Adrenal gland (tissue), 12 donors: ENCODE measurements around the gene C13orf46. TPM values are rescaled to one million over a fixed set of nuclear protein-coding genes. Genes with fewer than 3 reads are reported as not detected.
A peak's percentile ranks its signal among the peaks of the same experiment; 100 is the strongest.

ENCODE experiments used
- DNase-seq, 7 donors: peaks; one replicate each; pipeline ENCODE4 v3.0.0-alpha.2; 2019 to 2020
- H3K27ac ChIP-seq, 5 donors: fragments of 200-600 bp; sonication (generic) in 4 of 5; 1 replicate in 3 of 5; 2 replicates in 2 of 5; pipeline versions ENCODE4 v1.5.1 to v1.8.0; 2016 to 2020; ENCODE audit warnings: mild to moderate bottlenecking in 1 of 5
- H3K27me3 ChIP-seq: fragments of 200-600 bp; 2 replicates; pipeline ENCODE4 v1.8.0; 2021
- H3K36me3 ChIP-seq, 2 donors: fragments of 200-600 bp; replicated peaks in 1 of 2; 1 replicate in 1 of 2; 2 replicates in 1 of 2; pipeline versions ENCODE4 v1.5.1 to v1.8.0; 2018 to 2022
- H3K4me1 ChIP-seq, 2 donors: fragments of 200-600 bp; replicated peaks in 1 of 2; 1 replicate in 1 of 2; 2 replicates in 1 of 2; pipeline versions ENCODE4 v1.5.1 to v1.8.0; 2018 to 2021
- H3K4me3 ChIP-seq, 4 donors: fragments of 200-600 bp; sonication (generic) in 3 of 4; one replicate each; pipeline ENCODE4 v1.5.1; 2016 to 2018
- H3K9me3 ChIP-seq, 3 donors: fragments of 200-600 bp; sonication (generic) in 1 of 3; replicated peaks in 1 of 3; 1 replicate in 2 of 3; 2 replicates in 1 of 3; pipeline versions ENCODE4 v1.5.1 to v1.8.0; 2016 to 2021
- POLR2A ChIP-seq, 2 donors: fragments of 450-650 bp; IDR thresholded peaks; one replicate each; pipeline ENCODE4 v1.6.1; 2017; ENCODE audit warnings: antibody characterized with exemption in 2 of 2, mild to moderate bottlenecking in 2 of 2, moderate library complexity in 1 of 2
- WGBS, 4 donors: extraction: QIAGEN DNeasy Blood & Tissue Kit in 2 of 4; methylation state at CpG; one replicate each; pipeline versions ENCODE4 v1.1.5 to v1.1.7; 2013 to 2017; 5-methylcytosine and 5-hydroxymethylcytosine counted together
- intact Hi-C, 2 donors: fragments of 100-400 bp; cut with DNase I; formaldehyde crosslinking; loops; one replicate each; pipeline versions ENCODE4 v1.14.1 to v1.15.0; 2022 to 2023
- polyA plus RNA-seq, 3 donors: library from polyadenylated mRNA; stranded (reverse); fragments of 200-250 nt in 2 of 3; fragments of 350-450 nt in 1 of 3; fragmentation: Illumina TruSeq in 1 of 3; extraction: RNeasy Lipid Tissue Mini Kit (QIAGEN cat#74804) in 1 of 3; gene quantifications; one replicate each; pipeline ENCODE4 v1.2.3, GENCODE V29; 2013 to 2014
- total RNA-seq, 9 donors: library from RNA; depleted of rRNA in 4 of 9; stranded (reverse); fragments of >200 nt in 4 of 9; fragments of 120-200 nt in 1 of 9; fragmentation: NEBNext Ultra II Directional in 1 of 9; extraction: Animal tissue kit (Norgen Biotek cat#: 25700) in 1 of 9; gene quantifications; one replicate each; pipeline versions ENCODE4 v1.1.0 to v1.2.4, GENCODE V29; 2013 to 2023
- TF ChIP-seq, protein P1 (sequence below), 6 experiments: fragments of 450-650 bp in 4 of 6; fragments of 200-600 bp in 2 of 6; sonication (generic) in 1 of 6; IDR thresholded peaks; 1 replicate in 5 of 6; 2 replicates in 1 of 6; pipeline versions ENCODE4 v1.5.1 to v1.8.0; 2016 to 2021; ENCODE audit warnings: antibody characterized with exemption in 6 of 6, mild to moderate bottlenecking in 2 of 6, moderate library complexity in 1 of 6
- donor health status: healthy with polysubstance abuse.
- donor health status: Bipolar disorder and iron deficiency.
- donor health status: DM: yes; HTN: yes; CAD: no.
- donor health status: DM: no; HTN: no; CAD: no.
- donor health status: DM: no; HTN: no; CAD: no.
- donor health status: DM: yes; HTN: yes; CAD: no.

The C13orf46 gene
- total and polyA plus RNA-seq, 12 donors: 0.06 to 0.88 (median 0.19) TPM; not detected in 3

DNA sequence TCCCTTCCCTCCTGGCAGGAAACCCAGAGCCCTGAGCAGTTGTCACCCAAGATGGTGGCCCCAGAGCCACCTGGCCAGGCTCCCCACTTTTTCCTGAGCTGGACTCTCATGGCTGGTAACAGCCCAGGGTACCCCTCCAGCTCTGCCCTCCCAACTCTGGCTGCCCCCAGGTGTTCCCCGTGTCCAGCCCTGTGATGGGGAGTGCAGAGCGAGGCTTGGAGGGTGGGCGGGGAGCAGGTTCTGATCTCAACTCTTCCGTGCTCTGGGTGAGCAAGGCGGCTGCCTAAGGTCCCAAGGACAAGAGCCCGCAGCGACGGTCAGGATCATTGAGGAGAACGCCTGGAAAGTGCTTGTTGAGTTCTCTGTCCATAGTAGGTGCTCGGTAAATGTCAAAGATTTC is 55.3 kb downstream of the C13orf46 start:
- Histone ChIP-seq H3K36me3 (no peaks in the 10 kb centered on the region), H3K27ac (no peak overlapping the region), H3K4me1 (no peaks in the 10 kb centered on the region), H3K4me3 (no peak overlapping the region), H3K27me3 (peaks cover 3% of the 10 kb centered on the region), H3K9me3 (no peaks in the 10 kb centered on the region)
- intact Hi-C loops: no loop called here
- DNase-seq: peak in 3 of 7 donors; percentile 5 to 15 (median 12)
- TF ChIP-seq POLR2A (IDR thresholded peaks at IDR 0.05): no peak
- TF ChIP-seq, protein P1, sequence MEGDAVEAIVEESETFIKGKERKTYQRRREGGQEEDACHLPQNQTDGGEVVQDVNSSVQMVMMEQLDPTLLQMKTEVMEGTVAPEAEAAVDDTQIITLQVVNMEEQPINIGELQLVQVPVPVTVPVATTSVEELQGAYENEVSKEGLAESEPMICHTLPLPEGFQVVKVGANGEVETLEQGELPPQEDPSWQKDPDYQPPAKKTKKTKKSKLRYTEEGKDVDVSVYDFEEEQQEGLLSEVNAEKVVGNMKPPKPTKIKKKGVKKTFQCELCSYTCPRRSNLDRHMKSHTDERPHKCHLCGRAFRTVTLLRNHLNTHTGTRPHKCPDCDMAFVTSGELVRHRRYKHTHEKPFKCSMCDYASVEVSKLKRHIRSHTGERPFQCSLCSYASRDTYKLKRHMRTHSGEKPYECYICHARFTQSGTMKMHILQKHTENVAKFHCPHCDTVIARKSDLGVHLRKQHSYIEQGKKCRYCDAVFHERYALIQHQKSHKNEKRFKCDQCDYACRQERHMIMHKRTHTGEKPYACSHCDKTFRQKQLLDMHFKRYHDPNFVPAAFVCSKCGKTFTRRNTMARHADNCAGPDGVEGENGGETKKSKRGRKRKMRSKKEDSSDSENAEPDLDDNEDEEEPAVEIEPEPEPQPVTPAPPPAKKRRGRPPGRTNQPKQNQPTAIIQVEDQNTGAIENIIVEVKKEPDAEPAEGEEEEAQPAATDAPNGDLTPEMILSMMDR (IDR thresholded peaks at IDR 0.05): no peak
- 75 to 94% (median 90%) methylated on average over 5 to 10 of the region's 10 CpGs for WGBS, 4 donors

DNA sequence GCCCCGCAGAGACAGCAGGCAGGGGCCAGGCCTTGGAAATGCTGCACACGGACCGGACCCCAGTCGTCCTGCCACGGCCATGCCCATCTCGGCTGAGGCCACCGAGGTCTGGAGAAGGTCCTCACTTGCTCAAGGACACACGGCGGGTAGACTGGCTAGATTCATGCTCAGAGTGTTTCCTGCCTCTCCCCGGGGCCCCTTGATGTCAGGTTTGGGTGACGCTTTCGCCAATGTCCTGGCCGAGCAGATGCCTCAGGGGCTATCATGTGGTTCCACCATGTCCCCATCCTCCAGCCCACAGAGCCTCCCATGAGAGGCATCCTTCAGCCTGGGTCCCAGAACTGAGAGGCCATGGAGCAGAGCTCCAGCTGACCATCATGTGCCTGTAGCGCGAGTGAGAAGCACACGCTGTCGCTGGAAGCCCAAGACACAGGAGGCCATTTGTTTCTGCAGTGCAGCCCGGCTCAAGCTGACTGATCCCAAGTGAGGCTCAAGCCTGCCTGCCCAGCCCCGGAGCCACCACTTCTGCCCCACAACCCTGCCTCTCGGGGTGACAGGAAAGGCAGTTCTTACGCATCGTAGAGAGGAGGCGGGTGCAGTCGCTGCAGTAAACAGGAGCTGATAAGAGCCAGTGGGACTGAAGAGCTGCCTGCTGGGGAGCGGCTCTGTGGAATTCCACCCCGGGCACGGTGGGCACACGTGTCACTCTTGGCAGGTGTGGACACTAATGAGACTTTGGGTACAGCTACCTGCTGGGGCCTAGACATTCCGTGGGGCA is 56.1 kb downstream of the C13orf46 start:
- no peaks in the 10 kb centered on the region for H3K9me3 ChIP-seq
- 83 to 93% (median 85%) methylated on average over 7 to 29 of the region's 29 CpGs for WGBS, 4 donors
- no peak overlapping the region for H3K27ac ChIP-seq
- no peaks in the 10 kb centered on the region for H3K4me1 ChIP-seq
- H3K4me3 ChIP-seq: no peak overlapping the region
- intact Hi-C loops: no loop called here
- no peaks in the 10 kb centered on the region for H3K36me3 ChIP-seq
- peaks cover 3% of the 10 kb centered on the region for H3K27me3 ChIP-seq
- TF ChIP-seq, protein P1 (IDR thresholded peaks at IDR 0.05): no peak
- TF ChIP-seq POLR2A (IDR thresholded peaks at IDR 0.05): no peak
- DNase-seq: peak in 3 of 7 donors; percentile 9 to 34 (median 10)

DNA sequence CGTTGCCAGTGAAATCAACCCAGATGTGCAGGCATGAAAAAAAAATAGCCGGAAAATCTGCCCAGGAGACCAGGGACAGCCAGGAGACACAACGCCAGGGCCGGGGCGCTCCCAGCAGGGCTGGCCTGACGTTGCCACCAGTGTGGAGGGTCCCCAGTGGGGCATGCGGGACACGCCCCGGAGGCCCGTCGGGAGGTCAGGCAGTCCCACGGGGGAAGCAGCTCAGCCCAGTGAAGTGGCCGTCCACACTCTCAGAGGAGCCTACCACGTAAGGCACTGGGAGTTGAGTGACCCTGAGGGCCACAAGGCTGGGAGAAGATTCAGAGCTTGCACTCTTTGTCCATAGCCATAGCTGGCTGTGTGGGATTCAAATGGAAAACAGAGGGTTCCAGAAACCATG is 56.8 kb downstream of the C13orf46 start:
- intact Hi-C loops: no loop called here
- H3K27ac ChIP-seq: no peak overlapping the region
- H3K4me3 ChIP-seq: no peak overlapping the region
- DNase-seq: peak in 2 of 7 donors; percentile 10 to 16
- WGBS, 4 donors: 75 to 81% (median 77%) methylated on average over 6 to 14 of the region's 14 CpGs
- H3K9me3 ChIP-seq: no peaks in the 10 kb centered on the region
- TF ChIP-seq, protein P1 (IDR thresholded peaks at IDR 0.05): no peak
- no peak for TF ChIP-seq POLR2A (IDR thresholded peaks at IDR 0.05)
- no peaks in the 10 kb centered on the region for H3K4me1 ChIP-seq
- no peaks in the 10 kb centered on the region for H3K36me3 ChIP-seq
- H3K27me3 ChIP-seq: peaks cover 3% of the 10 kb centered on the region

DNA sequence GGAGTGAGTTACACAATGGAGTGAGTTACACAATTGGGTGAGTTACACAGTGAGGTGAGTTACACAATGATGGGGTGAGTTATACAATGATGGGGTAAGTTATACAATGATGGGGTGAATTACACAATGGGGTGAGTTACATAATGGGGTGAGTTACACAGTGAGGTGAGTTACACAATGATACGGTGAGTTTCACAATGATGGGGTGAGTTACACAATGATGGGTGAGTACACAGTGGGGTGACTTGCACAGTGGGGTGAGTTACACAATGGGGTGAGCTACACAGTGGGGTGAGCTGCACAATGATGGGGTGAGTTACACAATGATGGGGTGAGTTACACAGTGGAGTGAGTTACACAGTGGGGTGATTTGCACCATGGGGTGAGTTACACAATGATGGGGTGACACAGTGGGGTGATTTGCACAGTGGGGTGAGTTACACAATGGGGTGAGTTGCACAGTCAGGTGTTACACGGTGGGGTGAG is 57.5 kb downstream of the C13orf46 start:
- Histone ChIP-seq H3K27ac (no peak overlapping the region), H3K9me3 (no peaks in the 10 kb centered on the region), H3K27me3 (peaks cover 3% of the 10 kb centered on the region), H3K36me3 (no peaks in the 10 kb centered on the region), H3K4me1 (no peaks in the 10 kb centered on the region), H3K4me3 (no peak overlapping the region)
- TF ChIP-seq POLR2A (IDR thresholded peaks at IDR 0.05): no peak
- TF ChIP-seq, protein P1 (IDR thresholded peaks at IDR 0.05): no peak
- intact Hi-C loops: no loop called here
- 64 to 80% (median 73%) methylated on average over 1 to 2 of the region's 2 CpGs for WGBS, 4 donors
- DNase-seq: peak in 2 of 7 donors; percentile 2 to 7
